GM12878 (cell line): Measurements from ENCODE around the gene PDE1C. TPM values are rescaled to one million over a fixed set of nuclear protein-coding genes. Genes with fewer than 3 reads are reported as not detected.

Experiments used
- ATAC-seq: fragments of 200-7000 bp; cut with Tn5 transposase; 3 replicates; pipeline ENCODE4 v1.9.1; 2020; ENCODE audit warnings: mild to moderate bottlenecking, moderate library complexity
- BruUV-seq: library from RNA; stranded (reverse); fragments of 400-500 nt; replicated peaks from 2 replicates; lab custom pipeline; 2021; lab: Mats Ljungman, UMichigan
- CTCF ChIA-PET: fragments of 300-600 bp; sonication (Branson Sonifier 250); formaldehyde crosslinking; extraction: SDS; loops from one replicate; lab custom pipeline; 2021; ENCODE audit warnings: inconsistent platforms; lab: Yijun Ruan, JAX
- POLR2A ChIA-PET: fragments of 350-600 bp; formaldehyde crosslinking; extraction: SDS; loops from one replicate; lab custom pipeline; 2021; ENCODE audit warnings: inconsistent platforms; lab: Charles Lee
- RAD21 ChIA-PET: fragments of 300-600 bp; sonication (Branson Sonifier 250); formaldehyde crosslinking; loops from one replicate; lab custom pipeline; 2023; ENCODE audit warnings: antibody characterized with exemption; ENCODE audit not compliant: unreplicated experiment; lab: Charles Lee
- SMC1A ChIA-PET: fragments of 300-600 bp; sonication (Branson Sonifier 250); formaldehyde crosslinking; loops from one replicate; lab custom pipeline; 2023; ENCODE audit not compliant: unreplicated experiment, uncharacterized antibody; lab: Charles Lee
- DNase-seq: peaks from one replicate; pipeline ENCODE4 v3.0.0-alpha.2; 2011; ENCODE audit warnings: low read depth, low spot score
- FAIRE-seq: peaks from 3 replicates; lab custom pipeline; 2011; peaks lifted over from hg19 to GRCh38; lab: Jason Lieb, UNC
- H2AFZ ChIP-seq: 2 replicates; pipeline ENCODE4 v1.6.0; 2011; ENCODE audit warnings: low read depth, low read length, control low read depth; ENCODE audit not compliant: control insufficient read depth
- H3K27ac ChIP-seq: 2 replicates; pipeline ENCODE4 v1.5.1; 2011; ENCODE audit warnings: control low read depth; ENCODE audit not compliant: control insufficient read depth, insufficient read depth
- H3K27me3 ChIP-seq, 2 experiments: replicated peaks in 1 of 2; 2 replicates each; pipeline versions ENCODE4 v1.6.0 to v1.6.1; 2011; ENCODE audit warnings: low read length in 1 of 2; ENCODE audit not compliant: control insufficient read depth in 2 of 2, insufficient read depth in 2 of 2
- H3K36me3 ChIP-seq, 2 experiments: 2 replicates each; pipeline ENCODE4 v1.5.1; 2011; ENCODE audit warnings: low read length in 1 of 2; ENCODE audit not compliant: control insufficient read depth in 2 of 2, insufficient read depth in 2 of 2
- H3K4me1 ChIP-seq: 2 replicates; pipeline ENCODE4 v1.6.1; 2011; ENCODE audit warnings: mild to moderate bottlenecking, low read length, moderate library complexity, mixed read lengths; ENCODE audit not compliant: control insufficient read depth, insufficient read depth
- H3K4me2 ChIP-seq: 2 replicates; pipeline ENCODE4 v1.6.0; 2011; ENCODE audit warnings: control low read depth; ENCODE audit not compliant: control insufficient read depth, insufficient read depth
- H3K4me3 ChIP-seq: fragments of 200-600 bp; sonication (generic); 2 replicates; pipeline ENCODE4 v1.5.1; 2016
- H3K79me2 ChIP-seq: 2 replicates; pipeline ENCODE4 v1.6.0; 2011; ENCODE audit warnings: low read length; ENCODE audit not compliant: control insufficient read depth, insufficient read depth
- H3K9ac ChIP-seq: 2 replicates; pipeline ENCODE4 v1.8.0; 2011; ENCODE audit warnings: low read length, control low read depth, mixed read lengths; ENCODE audit not compliant: control insufficient read depth, insufficient read depth
- H3K9me3 ChIP-seq: replicated peaks from 3 replicates; pipeline ENCODE4 v1.5.1; 2011; ENCODE audit warnings: mild to moderate bottlenecking, low read length; ENCODE audit not compliant: control insufficient read depth, insufficient read depth
- H4K20me1 ChIP-seq: 2 replicates; pipeline ENCODE4 v1.6.0; 2011; ENCODE audit not compliant: control insufficient read depth, insufficient read depth
- BACH1 ChIP-seq: fragments of 450-650 bp; IDR thresholded peaks from 2 replicates; pipeline ENCODE4 v1.6.1; 2017; ENCODE audit warnings: mild to moderate bottlenecking, borderline replicate concordance
- BRCA1 ChIP-seq: IDR thresholded peaks from 2 replicates; pipeline ENCODE4 v1.6.1; 2011; ENCODE audit warnings: low read depth, low read length, improper control_type of control experiment
- CBFB ChIP-seq: IDR thresholded peaks from 2 replicates; pipeline ENCODE4 v1.6.1; 2016; ENCODE audit warnings: antibody characterized with exemption, low read depth
- EP300 ChIP-seq, 2 experiments: fragments of 150-350 bp in 1 of 2; IDR thresholded peaks; 2 replicates each; pipeline ENCODE4 v1.6.1; 2011 to 2012; ENCODE audit warnings: low read depth in 2 of 2, low read length in 2 of 2, borderline replicate concordance in 1 of 2, improper control_type of control experiment in 1 of 2, inconsistent platforms in 1 of 2; ENCODE audit not compliant: control insufficient read depth in 1 of 2
- ESRRA ChIP-seq: IDR thresholded peaks from 2 replicates; pipeline ENCODE4 v1.6.1; 2012; ENCODE audit warnings: mild to moderate bottlenecking, low read length, improper control_type of control experiment
- HDAC6 ChIP-seq: fragments of 200-600 bp; sonication (generic); IDR thresholded peaks from one replicate; pipeline ENCODE4 v1.8.0; 2017; ENCODE audit warnings: antibody characterized with exemption; ENCODE audit not compliant: unreplicated experiment
- KDM1A ChIP-seq: fragments of 200-600 bp; sonication (generic); IDR thresholded peaks from 2 replicates; pipeline ENCODE4 v1.6.1; 2016; ENCODE audit warnings: borderline replicate concordance
- NFYB ChIP-seq: IDR thresholded peaks from 2 replicates; pipeline ENCODE4 v1.6.1; 2011; ENCODE audit warnings: low read depth, mild to moderate bottlenecking, low read length, improper control_type of control experiment, moderate library complexity; ENCODE audit not compliant: insufficient read depth
- POLR2AphosphoS5 ChIP-seq: IDR thresholded peaks from 2 replicates; pipeline ENCODE4 v1.6.1; 2011; ENCODE audit warnings: mild to moderate bottlenecking, low read length, inconsistent platforms
- RB1 ChIP-seq: fragments of 450-650 bp; formaldehyde crosslinking; IDR thresholded peaks from 2 replicates; pipeline ENCODE4 v1.6.1; 2017; ENCODE audit warnings: mild to moderate bottlenecking, borderline replicate concordance
- RCOR1 ChIP-seq: conservative IDR thresholded peaks from 2 replicates; pipeline ENCODE4 v1.6.1; 2012; ENCODE audit warnings: low read depth, low read length, improper control_type of control experiment
- SIN3A ChIP-seq: IDR thresholded peaks from 2 replicates; pipeline ENCODE4 v1.6.1; 2012; ENCODE audit warnings: low read depth, low read length, improper control_type of control experiment
- SMAD5 ChIP-seq: IDR thresholded peaks from 2 replicates; pipeline ENCODE4 v1.6.1; 2016; ENCODE audit warnings: antibody characterized with exemption, low read depth
- SMARCA5 ChIP-seq: fragments of 450-650 bp; IDR thresholded peaks from 2 replicates; pipeline ENCODE4 v1.6.1; 2017; ENCODE audit warnings: mild to moderate bottlenecking
- STAT1 ChIP-seq: fragments of 450-650 bp; conservative IDR thresholded peaks from 2 replicates; pipeline ENCODE4 v1.6.1; 2014; ENCODE audit warnings: antibody characterized with exemption, mild to moderate bottlenecking
- SUZ12 ChIP-seq: fragments of 200-600 bp; sonication (generic); IDR thresholded peaks from one replicate; pipeline ENCODE4 v1.6.1; 2018; ENCODE audit warnings: antibody characterized with exemption, mild to moderate bottlenecking; ENCODE audit not compliant: unreplicated experiment
- WGBS: methylation state at CpG from one replicate; pipeline ENCODE4 v1.1.6; 2016; ENCODE audit warnings: low lambda C conversion rate; ENCODE audit not compliant: insufficient replicate concordance, insufficient coverage; ENCODE audit errors: missing lambda C conversion rate; 5-methylcytosine and 5-hydroxymethylcytosine counted together
- in situ Hi-C: fragments of 300-500 bp; cut with MboI; formaldehyde crosslinking; loops from 9 replicates; pipeline ENCODE4 v1.14.3; 2018; ENCODE audit warnings: mixed read lengths
- intact Hi-C: fragments of 100-400 bp; cut with micrococcal nuclease; formaldehyde crosslinking; loops from one replicate; pipeline ENCODE4 v1.14.2; 2022; ENCODE audit not compliant: unreplicated experiment
- polyA plus RNA-seq, 11 experiments: library from polyadenylated mRNA; depleted of rRNA in 4 of 11; unstranded in 6 of 11; stranded (reverse) in 5 of 11; fragments of >200 nt; fragmentation: Nextera tagmentation in 4 of 11; fragmentation: Illumina TruSeq in 1 of 11; extraction: Ambion mirVana in 4 of 11; extraction: Trizol in 1 of 11; gene quantifications; 1 replicate in 1 of 11; 2 replicates in 10 of 11; pipeline versions ENCODE4 v1.2.1 to v1.2.3, GENCODE V29; 2011 to 2016; ENCODE audit warnings: inconsistent platforms in 2 of 11, missing spikeins in 2 of 11, low read depth in 1 of 11
- total RNA-seq, 4 experiments: library from RNA; depleted of rRNA in 3 of 4; stranded (reverse); fragments of >200 nt in 3 of 4; fragmentation: Illumina TruSeq in 1 of 4; extraction: Trizol in 1 of 4; gene quantifications; 2 replicates each; pipeline versions ENCODE4 v1.2.1 to v1.2.3, GENCODE V29; 2013 to 2021
- TF ChIP-seq, protein P1 (sequence below): IDR thresholded peaks from 2 replicates; pipeline ENCODE4 v1.6.1; 2011; ENCODE audit warnings: low read depth, low read length, improper control_type of control experiment, borderline replicate concordance

PDE1C gene
- total and polyA plus RNA-seq, 10 of the 15 experiments (the other 5 are each of a cell fraction or from before 2014, with no cell fraction given) = 0.29 to 2.3 (median 0.70) TPM

DNA sequence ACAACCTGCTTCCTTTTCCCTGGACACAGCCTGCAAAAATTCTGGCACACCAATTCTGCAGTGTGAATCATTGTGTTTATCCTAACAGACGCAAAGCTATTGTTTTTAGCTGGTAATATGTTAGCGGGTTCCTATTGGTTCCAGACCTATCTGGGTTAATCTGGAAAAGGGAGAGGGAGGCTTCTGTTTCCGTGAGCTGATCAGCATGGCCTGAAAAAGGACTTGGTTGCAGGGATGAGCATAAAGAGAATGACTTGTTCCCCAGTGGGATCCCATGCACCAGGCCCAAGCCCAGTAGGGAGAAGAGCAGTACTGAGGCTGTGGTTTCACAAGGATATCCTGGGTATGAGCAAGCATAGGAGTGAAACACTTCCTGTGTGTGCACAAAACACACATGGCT, 78.4 kb downstream of the PDE1C start:
- 29% methylated on average over 3 of the region's 3 CpGs for WGBS
- Histone ChIP-seq H3K4me3 (no peak overlapping the region), H3K9me3 (no peaks in the 10 kb centered on the region; the same call in 2 of the 3 replicates), H4K20me1 (no peaks in the 10 kb centered on the region), H3K27me3 (no peaks in the 10 kb centered on the region), H3K4me1 (no peaks in the 10 kb centered on the region), H3K79me2 (no peaks in the 10 kb centered on the region), H3K27ac (no peak overlapping the region), H2AFZ (no peak overlapping the region), H3K4me2 (no peak overlapping the region), H3K36me3 (no peaks in the 10 kb centered on the region), H3K9ac (no peak overlapping the region)
- CTCF ChIA-PET = no interaction called here
- in situ Hi-C loops = no loop called here
- intact Hi-C loops = no loop called here
- DNase-seq (no peak), ATAC-seq (no peak), FAIRE-seq (no peak)
- TF ChIP-seq, protein P1, sequence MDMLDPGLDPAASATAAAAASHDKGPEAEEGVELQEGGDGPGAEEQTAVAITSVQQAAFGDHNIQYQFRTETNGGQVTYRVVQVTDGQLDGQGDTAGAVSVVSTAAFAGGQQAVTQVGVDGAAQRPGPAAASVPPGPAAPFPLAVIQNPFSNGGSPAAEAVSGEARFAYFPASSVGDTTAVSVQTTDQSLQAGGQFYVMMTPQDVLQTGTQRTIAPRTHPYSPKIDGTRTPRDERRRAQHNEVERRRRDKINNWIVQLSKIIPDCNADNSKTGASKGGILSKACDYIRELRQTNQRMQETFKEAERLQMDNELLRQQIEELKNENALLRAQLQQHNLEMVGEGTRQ = no peak
- TF ChIP-seq SIN3A (no peak), SUZ12 (no peak), ESRRA (no peak), EP300 (IDR thresholded peaks at IDR 0.05; ENCODE audit: borderline replicate concordance in 1 of 2, control insufficient read depth in 1 of 2, low read depth in 2 of 2, low read length in 2 of 2) (no peak), SMAD5 (no peak)
- POLR2A ChIA-PET = no interaction called here
- SMC1A ChIA-PET = interaction anchor here (0.6 to 1.4 kb wide), 3 partner anchors 10 to 44 kb away, joined by 3 read pairs; no protein-coding TSS in a partner anchor
- no TSS peak for BruUV-seq
- RAD21 ChIA-PET = no interaction called here

DNA sequence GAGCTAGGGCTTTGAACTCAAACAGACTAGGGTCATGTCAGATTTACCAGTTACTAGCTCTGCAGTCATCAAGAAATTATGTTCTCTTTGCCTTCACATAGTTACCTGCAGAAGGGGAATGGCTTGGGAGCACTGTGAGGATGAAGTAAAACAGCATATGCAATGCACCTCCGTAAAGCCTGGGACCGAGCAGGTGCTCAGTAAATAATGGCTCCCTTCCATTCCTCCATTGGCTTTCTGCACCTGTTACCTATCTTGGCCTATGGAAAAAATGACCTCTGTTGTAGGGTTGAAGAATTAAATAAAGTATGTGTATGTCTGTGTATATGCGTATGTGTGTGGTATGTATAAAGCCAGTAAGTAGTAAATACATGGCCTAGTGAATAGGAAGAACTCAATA, 78.8 kb downstream of the PDE1C start:
- WGBS = 71% methylated on average over 3 of the region's 3 CpGs
- H3K4me3 ChIP-seq = no peak overlapping the region
- no peak overlapping the region for H3K4me2 ChIP-seq
- H3K79me2 ChIP-seq = no peaks in the 10 kb centered on the region
- H3K27ac ChIP-seq = no peak overlapping the region
- no peak for ATAC-seq
- no peaks in the 10 kb centered on the region for H4K20me1 ChIP-seq
- POLR2A ChIA-PET = no interaction called here
- no peaks in the 10 kb centered on the region for H3K4me1 ChIP-seq
- RAD21 ChIA-PET = interaction anchor here (1.3 kb wide), 1 partner anchor 43 kb away, joined by 4 read pairs; no protein-coding TSS in a partner anchor
- in situ Hi-C loops (no loop called here), intact Hi-C loops (no loop called here)
- H3K27me3 ChIP-seq = no peaks in the 10 kb centered on the region
- BruUV-seq = no TSS peak
- no peaks in the 10 kb centered on the region; the same call in 2 of the 3 replicates for H3K9me3 ChIP-seq
- no peaks in the 10 kb centered on the region for H3K36me3 ChIP-seq
- CTCF ChIA-PET = no interaction called here
- FAIRE-seq = no peak
- no peak overlapping the region for H3K9ac ChIP-seq
- no peak for DNase-seq
- no peak overlapping the region for H2AFZ ChIP-seq
- SMC1A ChIA-PET = interaction anchor here (1.1 to 1.4 kb wide), 2 partner anchors 15 to 44 kb away, joined by 3 to 4 read pairs; no protein-coding TSS in a partner anchor
- TF ChIP-seq SMARCA5 (no peak), STAT1 (no peak), CBFB (no peak), RCOR1 (no peak), RB1 (no peak), BRCA1 (no peak), BACH1 (no peak), NFYB (no peak), POLR2AphosphoS5 (no peak), KDM1A (no peak), HDAC6 (no peak)
- TF ChIP-seq, protein P1 = no peak
